Astrocyte (in vitro differentiated cells and primary cell): ENCODE results near the gene CELF2. TPM values are rescaled to one million over a fixed set of nuclear protein-coding genes. Genes with fewer than 3 reads are reported as not detected.

ENCODE experiments used
- DNase-seq: peaks from one replicate; pipeline ENCODE4 v3.0.0-alpha.2; 2010; ENCODE audit warnings: low read depth
- FAIRE-seq: peaks from 2 replicates; lab custom pipeline; 2011; peaks lifted over from hg19 to GRCh38; lab: Jason Lieb, UNC
- H2AFZ ChIP-seq: 2 replicates; pipeline ENCODE4 v1.6.0; 2012; ENCODE audit warnings: low read depth, low read length, inconsistent platforms
- H3K27ac ChIP-seq: 2 replicates; pipeline ENCODE4 v1.5.1; 2011; ENCODE audit warnings: low read depth, low read length, inconsistent platforms
- H3K27me3 ChIP-seq: 2 replicates; pipeline ENCODE4 v1.6.0; 2011; ENCODE audit warnings: low read length, inconsistent platforms; ENCODE audit not compliant: insufficient read depth
- H3K36me3 ChIP-seq: 2 replicates; pipeline ENCODE4 v1.5.1; 2011; ENCODE audit warnings: low read length, inconsistent platforms; ENCODE audit not compliant: insufficient read depth
- H3K4me1 ChIP-seq: 2 replicates; pipeline ENCODE4 v1.5.1; 2011; ENCODE audit warnings: low read length, inconsistent platforms; ENCODE audit not compliant: insufficient read depth
- H3K4me2 ChIP-seq: 2 replicates; pipeline ENCODE4 v1.6.0; 2012; ENCODE audit warnings: low read length, inconsistent platforms
- H3K4me3 ChIP-seq: 2 replicates; pipeline ENCODE4 v1.5.1; 2011; ENCODE audit warnings: low read depth, mild to moderate bottlenecking, low read length, inconsistent platforms; ENCODE audit not compliant: insufficient read depth
- H3K79me2 ChIP-seq: 2 replicates; pipeline ENCODE4 v1.6.0; 2012; ENCODE audit warnings: mild to moderate bottlenecking, low read length, inconsistent platforms; ENCODE audit not compliant: insufficient read depth
- H3K9ac ChIP-seq: 2 replicates; pipeline ENCODE4 v1.6.0; 2012; ENCODE audit warnings: mild to moderate bottlenecking, low read length, inconsistent platforms
- H3K9me3 ChIP-seq: 2 replicates; pipeline ENCODE4 v1.5.1; 2012; ENCODE audit warnings: low read depth, mild to moderate bottlenecking, low read length, inconsistent platforms; ENCODE audit not compliant: insufficient read depth
- H4K20me1 ChIP-seq: 2 replicates; pipeline ENCODE4 v1.6.0; 2012; ENCODE audit warnings: low read length, inconsistent platforms; ENCODE audit not compliant: insufficient read depth
- H3K27ac Mint-ChIP-seq: one replicate; pipeline ENCODE4 v1.8.0; 2021; ENCODE audit warnings: mild to moderate bottlenecking, mixed read lengths; ENCODE audit not compliant: unreplicated experiment
- H3K27me3 Mint-ChIP-seq: one replicate; pipeline ENCODE4 v1.8.0; 2021; ENCODE audit warnings: low read depth, mixed read lengths; ENCODE audit not compliant: unreplicated experiment
- H3K36me3 Mint-ChIP-seq: one replicate; pipeline ENCODE4 v1.8.0; 2021; ENCODE audit warnings: low read depth, mixed read lengths; ENCODE audit not compliant: unreplicated experiment
- H3K4me1 Mint-ChIP-seq: one replicate; pipeline ENCODE4 v1.8.0; 2021; ENCODE audit warnings: low read depth, mixed read lengths; ENCODE audit not compliant: unreplicated experiment
- H3K4me3 Mint-ChIP-seq: one replicate; pipeline ENCODE4 v1.8.0; 2021; ENCODE audit warnings: mild to moderate bottlenecking, moderate library complexity, mixed read lengths; ENCODE audit not compliant: unreplicated experiment
- H3K9me3 Mint-ChIP-seq: one replicate; pipeline ENCODE4 v1.8.0; 2021; ENCODE audit warnings: mild to moderate bottlenecking, mixed read lengths; ENCODE audit not compliant: unreplicated experiment
- EZH2 ChIP-seq: IDR thresholded peaks from 2 replicates; pipeline ENCODE4 v1.6.1; 2012; ENCODE audit warnings: mild to moderate bottlenecking, low read length, inconsistent platforms; ENCODE audit not compliant: insufficient read depth
- total RNA-seq: library from RNA; stranded (reverse); gene quantifications from 2 replicates; pipeline ENCODE4 v1.2.1, GENCODE V29; 2021
- TF ChIP-seq, protein P1 (sequence below): IDR thresholded peaks from 2 replicates; pipeline ENCODE4 v1.5.1; 2011; ENCODE audit warnings: low read depth, mild to moderate bottlenecking, inconsistent platforms, low read length, moderate library complexity; ENCODE audit not compliant: insufficient read depth

Gene CELF2
- total RNA-seq, 1 donor from 2014 or later = 76.1 TPM

DNA sequence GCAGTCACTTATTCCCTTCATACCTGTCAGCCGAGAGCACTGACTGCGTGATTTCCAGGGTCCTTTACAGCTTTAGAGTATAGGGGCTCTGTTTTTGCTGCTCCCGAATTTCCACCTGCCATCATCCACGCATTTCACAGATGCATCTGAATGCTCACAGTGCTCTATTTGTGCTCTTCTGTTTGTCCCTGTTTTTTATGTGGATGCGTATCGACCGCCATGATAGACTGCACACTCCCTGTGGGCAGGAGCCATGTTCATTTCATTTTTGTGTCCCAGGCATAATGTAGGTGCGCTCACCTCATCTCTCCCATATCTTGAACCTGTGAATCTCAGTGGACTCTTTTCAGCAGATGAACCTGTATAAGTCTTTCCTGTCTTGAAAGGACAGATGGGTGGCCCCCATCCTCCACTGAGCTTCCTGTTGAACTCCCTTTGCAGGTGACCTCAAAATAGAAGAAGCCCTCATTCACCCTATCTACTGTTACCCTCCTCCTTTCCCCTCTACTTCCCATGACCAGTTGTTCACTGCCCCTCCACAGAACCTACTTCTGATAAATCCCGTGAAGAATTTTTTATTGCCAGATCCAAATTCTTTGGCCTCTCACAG, 228.4 kb downstream of the CELF2 start:
- Histone ChIP-seq H3K9me3 (no peaks in the 10 kb centered on the region), H3K79me2 (no peaks in the 10 kb centered on the region), H3K9ac (no peak overlapping the region), H2AFZ (no peak overlapping the region), H3K36me3 (no peaks in the 10 kb centered on the region), H3K4me2 (no peak overlapping the region), H3K27ac (no peak overlapping the region), H3K4me1 (peaks cover 7% of the 10 kb centered on the region), H4K20me1 (no peaks in the 10 kb centered on the region), H3K27me3 (no peaks in the 10 kb centered on the region), H3K4me3 (no peak overlapping the region)
- Mint-ChIP-seq H3K4me3 (no peak overlapping the region), H3K36me3 (peaks cover 2% of the 10 kb centered on the region), H3K9me3 (no peaks in the 10 kb centered on the region), H3K27ac (no peak overlapping the region), H3K4me1 (peaks cover 18% of the 10 kb centered on the region), H3K27me3 (no peaks in the 10 kb centered on the region)
- DNase-seq = no peak
- FAIRE-seq = no peak
- TF ChIP-seq EZH2 = no peak
- TF ChIP-seq, protein P1, sequence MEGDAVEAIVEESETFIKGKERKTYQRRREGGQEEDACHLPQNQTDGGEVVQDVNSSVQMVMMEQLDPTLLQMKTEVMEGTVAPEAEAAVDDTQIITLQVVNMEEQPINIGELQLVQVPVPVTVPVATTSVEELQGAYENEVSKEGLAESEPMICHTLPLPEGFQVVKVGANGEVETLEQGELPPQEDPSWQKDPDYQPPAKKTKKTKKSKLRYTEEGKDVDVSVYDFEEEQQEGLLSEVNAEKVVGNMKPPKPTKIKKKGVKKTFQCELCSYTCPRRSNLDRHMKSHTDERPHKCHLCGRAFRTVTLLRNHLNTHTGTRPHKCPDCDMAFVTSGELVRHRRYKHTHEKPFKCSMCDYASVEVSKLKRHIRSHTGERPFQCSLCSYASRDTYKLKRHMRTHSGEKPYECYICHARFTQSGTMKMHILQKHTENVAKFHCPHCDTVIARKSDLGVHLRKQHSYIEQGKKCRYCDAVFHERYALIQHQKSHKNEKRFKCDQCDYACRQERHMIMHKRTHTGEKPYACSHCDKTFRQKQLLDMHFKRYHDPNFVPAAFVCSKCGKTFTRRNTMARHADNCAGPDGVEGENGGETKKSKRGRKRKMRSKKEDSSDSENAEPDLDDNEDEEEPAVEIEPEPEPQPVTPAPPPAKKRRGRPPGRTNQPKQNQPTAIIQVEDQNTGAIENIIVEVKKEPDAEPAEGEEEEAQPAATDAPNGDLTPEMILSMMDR = no peak

DNA sequence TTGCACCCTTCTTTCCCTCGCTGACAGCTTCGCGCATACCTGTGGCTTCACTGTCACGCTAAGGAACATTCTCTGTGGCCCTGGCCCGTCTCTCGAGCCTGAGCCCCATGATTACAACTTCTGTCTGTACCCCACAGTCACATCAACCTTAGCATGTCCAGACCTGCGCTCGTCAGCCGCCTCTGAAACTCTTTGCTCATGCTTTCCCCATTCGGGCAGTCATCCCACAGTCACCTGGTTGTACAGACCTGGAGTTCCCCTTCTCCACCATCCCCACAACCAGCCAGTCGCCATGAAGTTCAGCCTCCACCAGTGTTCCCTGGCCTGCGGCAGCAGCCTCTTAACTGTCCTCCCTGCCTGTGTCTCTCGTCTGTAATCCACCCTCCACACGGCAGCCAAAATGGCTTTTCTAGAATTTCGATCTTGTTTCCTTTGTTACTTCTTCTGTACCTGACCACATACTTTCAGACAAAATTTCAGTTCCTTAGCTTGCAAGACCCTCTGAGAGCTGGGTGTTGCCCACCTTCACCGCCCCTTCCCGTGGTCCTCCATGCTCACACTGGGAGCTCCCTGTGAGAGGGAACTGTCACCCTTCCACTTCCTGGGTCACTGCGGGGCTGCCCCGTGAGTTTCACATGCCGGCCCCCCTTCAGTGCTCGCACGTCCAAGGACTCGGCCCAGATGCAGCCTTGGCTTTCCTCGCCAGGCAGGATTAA, 229.2 kb downstream of the CELF2 start:
- Histone ChIP-seq H3K4me3 (no peak overlapping the region), H3K36me3 (no peaks in the 10 kb centered on the region), H3K27ac (no peak overlapping the region), H4K20me1 (no peaks in the 10 kb centered on the region), H3K9ac (no peak overlapping the region), H2AFZ (no peak overlapping the region), H3K9me3 (no peaks in the 10 kb centered on the region), H3K4me2 (no peak overlapping the region), H3K4me1 (peaks cover 7% of the 10 kb centered on the region), H3K27me3 (no peaks in the 10 kb centered on the region), H3K79me2 (no peaks in the 10 kb centered on the region)
- FAIRE-seq (no peak), DNase-seq (no peak)
- H3K27ac Mint-ChIP-seq = no peak overlapping the region
- H3K9me3 Mint-ChIP-seq = no peaks in the 10 kb centered on the region
- H3K27me3 Mint-ChIP-seq = no peaks in the 10 kb centered on the region
- TF ChIP-seq, protein P1 = no peak
- no peak for TF ChIP-seq EZH2
- H3K36me3 Mint-ChIP-seq = peaks cover 2% of the 10 kb centered on the region
- H3K4me3 Mint-ChIP-seq = no peak overlapping the region
- H3K4me1 Mint-ChIP-seq = peaks cover 18% of the 10 kb centered on the region
